Measurements from ENCODE around the gene KIAA1210.

KIAA1210 gene

GRCh38 chrX:119150163-119151050 is 22.8 kb upstream of the KIAA1210 start:
- Histone ChIP-seq H3K4me1 (ENCODE audit: low read depth, poor library complexity, severe bottlenecking) (no peaks in the 10 kb centered on the region), H3K4me2 (no peak overlapping the region), H2AFZ (ENCODE audit: low read depth) (no peak overlapping the region), H3K9ac (no peak overlapping the region), H3K4me3 (IDR thresholded peaks at IDR 0.05; ENCODE audit: insufficient read depth, low read depth, low read length) (no peak overlapping the region), H4K20me1 (ENCODE audit: insufficient read depth) (no peaks in the 10 kb centered on the region), H3K79me2 (ENCODE audit: insufficient read depth, low read depth) (no peaks in the 10 kb centered on the region), H3K36me3 (ENCODE audit: insufficient read depth) (no peaks in the 10 kb centered on the region), H3K27me3 (ENCODE audit: insufficient read depth, low read depth) (no peaks in the 10 kb centered on the region), H3K27ac (no peak overlapping the region)
- TF ChIP-seq, protein P1, sequence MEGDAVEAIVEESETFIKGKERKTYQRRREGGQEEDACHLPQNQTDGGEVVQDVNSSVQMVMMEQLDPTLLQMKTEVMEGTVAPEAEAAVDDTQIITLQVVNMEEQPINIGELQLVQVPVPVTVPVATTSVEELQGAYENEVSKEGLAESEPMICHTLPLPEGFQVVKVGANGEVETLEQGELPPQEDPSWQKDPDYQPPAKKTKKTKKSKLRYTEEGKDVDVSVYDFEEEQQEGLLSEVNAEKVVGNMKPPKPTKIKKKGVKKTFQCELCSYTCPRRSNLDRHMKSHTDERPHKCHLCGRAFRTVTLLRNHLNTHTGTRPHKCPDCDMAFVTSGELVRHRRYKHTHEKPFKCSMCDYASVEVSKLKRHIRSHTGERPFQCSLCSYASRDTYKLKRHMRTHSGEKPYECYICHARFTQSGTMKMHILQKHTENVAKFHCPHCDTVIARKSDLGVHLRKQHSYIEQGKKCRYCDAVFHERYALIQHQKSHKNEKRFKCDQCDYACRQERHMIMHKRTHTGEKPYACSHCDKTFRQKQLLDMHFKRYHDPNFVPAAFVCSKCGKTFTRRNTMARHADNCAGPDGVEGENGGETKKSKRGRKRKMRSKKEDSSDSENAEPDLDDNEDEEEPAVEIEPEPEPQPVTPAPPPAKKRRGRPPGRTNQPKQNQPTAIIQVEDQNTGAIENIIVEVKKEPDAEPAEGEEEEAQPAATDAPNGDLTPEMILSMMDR (conservative IDR thresholded peaks at IDR 0.05; ENCODE audit: low read depth, low read length), result no peak

DNA sequence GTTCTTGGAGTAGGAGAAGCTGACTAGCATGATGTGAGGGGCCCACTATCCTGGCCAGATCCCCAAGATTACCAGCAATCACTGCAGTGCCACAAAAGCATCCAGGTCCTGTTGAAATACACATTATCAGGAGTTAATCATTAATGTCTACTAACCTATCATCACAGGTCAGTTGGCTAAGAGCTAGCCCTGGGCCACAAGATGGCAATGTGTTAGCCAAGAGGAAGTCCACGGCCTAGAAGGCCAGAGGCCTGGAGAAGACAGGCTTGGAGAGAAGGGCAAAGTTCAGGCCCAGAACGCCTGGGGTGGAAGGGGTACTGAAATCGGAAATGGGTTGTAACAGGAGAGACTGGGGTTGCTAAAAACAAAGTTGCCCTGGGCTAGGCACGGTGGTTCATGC is 19.9 kb upstream of the KIAA1210 start:
- Histone ChIP-seq H2AFZ (ENCODE audit: low read depth) (no peak overlapping the region), H3K27me3 (ENCODE audit: insufficient read depth, low read depth) (no peaks in the 10 kb centered on the region), H3K36me3 (ENCODE audit: insufficient read depth) (no peaks in the 10 kb centered on the region), H3K4me3 (IDR thresholded peaks at IDR 0.05; ENCODE audit: insufficient read depth, low read depth, low read length) (no peak overlapping the region), H3K4me1 (ENCODE audit: low read depth, poor library complexity, severe bottlenecking) (no peaks in the 10 kb centered on the region), H3K27ac (no peak overlapping the region), H3K4me2 (no peak overlapping the region), H3K9ac (no peak overlapping the region), H3K79me2 (ENCODE audit: insufficient read depth, low read depth) (no peaks in the 10 kb centered on the region), H4K20me1 (ENCODE audit: insufficient read depth) (no peaks in the 10 kb centered on the region)
- TF ChIP-seq, protein P1 (conservative IDR thresholded peaks at IDR 0.05; ENCODE audit: low read depth, low read length), result no peak

DNA sequence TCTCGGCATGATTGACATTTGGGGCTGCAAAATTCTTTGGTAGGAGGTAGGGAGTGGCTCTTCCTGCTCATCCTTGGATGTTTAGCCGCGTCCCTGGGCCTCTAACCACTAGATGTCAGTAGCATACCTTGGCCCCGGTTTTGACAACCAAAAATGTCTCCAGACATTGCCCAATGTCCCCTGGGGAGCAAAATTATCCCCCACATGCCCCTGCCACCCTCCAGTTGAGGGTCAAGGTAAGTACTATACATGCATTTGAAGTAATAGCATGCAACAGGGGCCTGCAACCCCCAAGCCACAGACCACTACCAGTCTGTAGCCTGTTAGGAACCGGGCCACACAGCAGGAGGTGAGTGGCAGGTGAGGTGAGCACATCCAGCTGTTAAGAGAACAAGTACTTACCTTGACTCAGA is 17.6 kb upstream of the KIAA1210 start:
- no peak overlapping the region for H3K27ac ChIP-seq
- TF ChIP-seq, protein P1 (conservative IDR thresholded peaks at IDR 0.05; ENCODE audit: low read depth, low read length), result 0 out of 2 replicates have a peak, but pooled peaks have one; percentile 17
- H3K27me3 ChIP-seq (ENCODE audit: insufficient read depth, low read depth), result no peaks in the 10 kb centered on the region
- H2AFZ ChIP-seq (ENCODE audit: low read depth), result no peak overlapping the region
- no peak overlapping the region for H3K9ac ChIP-seq
- no peak overlapping the region for H3K4me3 ChIP-seq (IDR thresholded peaks at IDR 0.05; ENCODE audit: insufficient read depth, low read depth, low read length)
- H3K36me3 ChIP-seq (ENCODE audit: insufficient read depth), result no peaks in the 10 kb centered on the region
- H4K20me1 ChIP-seq (ENCODE audit: insufficient read depth), result no peaks in the 10 kb centered on the region
- no peaks in the 10 kb centered on the region for H3K79me2 ChIP-seq (ENCODE audit: insufficient read depth, low read depth)
- H3K4me2 ChIP-seq, result no peak overlapping the region
- no peaks in the 10 kb centered on the region for H3K4me1 ChIP-seq (ENCODE audit: low read depth, poor library complexity, severe bottlenecking)

- no peaks in the 10 kb centered on the region for H3K79me2 ChIP-seq (ENCODE audit: insufficient read depth, low read depth)
- no peak overlapping the region for H2AFZ ChIP-seq (ENCODE audit: low read depth)
- H3K36me3 ChIP-seq (ENCODE audit: insufficient read depth), result no peaks in the 10 kb centered on the region
- H3K4me1 ChIP-seq (ENCODE audit: low read depth, poor library complexity, severe bottlenecking), result no peaks in the 10 kb centered on the region
- no peak overlapping the region for H3K27ac ChIP-seq
- no peak overlapping the region for H3K4me2 ChIP-seq
- H4K20me1 ChIP-seq (ENCODE audit: insufficient read depth), result no peaks in the 10 kb centered on the region
- TF ChIP-seq, protein P1 (conservative IDR thresholded peaks at IDR 0.05; ENCODE audit: low read depth, low read length), result no peak
- H3K9ac ChIP-seq, result no peak overlapping the region
- no peaks in the 10 kb centered on the region for H3K27me3 ChIP-seq (ENCODE audit: insufficient read depth, low read depth)
- no peak overlapping the region for H3K4me3 ChIP-seq (IDR thresholded peaks at IDR 0.05; ENCODE audit: insufficient read depth, low read depth, low read length)
Observed at GRCh38 chrX:119134466-119134865, 6.9 kb upstream of the KIAA1210 start.
